SK-N-MC (cell line): ENCODE results near the gene LOC101059915.
"Not testable (repeated sequence)": the region's sequence is repeated elsewhere in the genome, so short reads cannot be mapped to it uniquely, and the experiment has no call there.

Experiments
- DNase-seq: peaks from one replicate; pipeline ENCODE4 v3.0.0-alpha.2; 2011; ENCODE audit warnings: low read depth, low spot score
- H3K27ac ChIP-seq: fragments of 200-600 bp; sonication (generic); 2 replicates; pipeline ENCODE4 v1.5.1; 2016; ENCODE audit warnings: mixed run types
- H3K36me3 ChIP-seq: fragments of 200-600 bp; sonication (generic); 2 replicates; pipeline ENCODE4 v1.6.1; 2017; ENCODE audit warnings: antibody characterized with exemption, low read length, mixed read lengths; ENCODE audit not compliant: insufficient read depth
- H3K4me3 ChIP-seq: fragments of 200-600 bp; sonication (generic); 2 replicates; pipeline ENCODE4 v1.5.1; 2016
- H3K9ac ChIP-seq: fragments of 200-600 bp; sonication (generic); 2 replicates; pipeline ENCODE4 v1.8.0; 2017; ENCODE audit warnings: mixed run types, mixed read lengths; ENCODE audit not compliant: insufficient read length
- H3K9me3 ChIP-seq: fragments of 200-600 bp; sonication (generic); 2 replicates; pipeline ENCODE4 v1.6.1; 2017; ENCODE audit warnings: low read depth, mild to moderate bottlenecking, antibody characterized with exemption, low read length, moderate library complexity, mixed read lengths
- EZH2 ChIP-seq: fragments of 200-600 bp; sonication (generic); IDR thresholded peaks from one replicate; pipeline ENCODE4 v1.6.1; 2017; ENCODE audit warnings: antibody characterized with exemption
- FOXP2 ChIP-seq: optimal IDR thresholded peaks from 2 replicates; pipeline ENCODE3; 2011; ENCODE audit warnings: mild to moderate bottlenecking, moderate library complexity; ENCODE audit not compliant: insufficient read depth; ENCODE audit errors: extremely low read length, control extremely low read depth
- POLR2AphosphoS5 ChIP-seq: IDR thresholded peaks from 2 replicates; pipeline ENCODE4 v1.6.1; 2012; ENCODE audit warnings: mild to moderate bottlenecking, low read depth, low read length, borderline replicate concordance

The LOC101059915 gene

GRCh38 chrX:71657267-71657666 lies 10.1 kb upstream of the LOC101059915 start:
- Histone ChIP-seq H3K9ac (no peak overlapping the region), H3K4me3 (no peak overlapping the region), H3K27ac (no peak overlapping the region), H3K36me3 (no peaks in the 10 kb centered on the region), H3K9me3 (no peaks in the 10 kb centered on the region)
- DNase-seq = no peak
- no peak for TF ChIP-seq POLR2AphosphoS5
- no peak for TF ChIP-seq FOXP2
- no peak for TF ChIP-seq EZH2

- no peak overlapping the region for H3K27ac ChIP-seq
- DNase-seq = no peak
- TF ChIP-seq FOXP2 (no peak), POLR2AphosphoS5 (no peak), EZH2 (no peak)
- H3K9me3 ChIP-seq = no peaks in the 10 kb centered on the region
- no peak overlapping the region for H3K9ac ChIP-seq
- H3K4me3 ChIP-seq = no peak overlapping the region
- no peaks in the 10 kb centered on the region for H3K36me3 ChIP-seq
Measured at GRCh38 chrX:71659342-71659741, 8.0 kb upstream of the LOC101059915 start.

GRCh38 chrX:71659959-71660358 lies 7.4 kb upstream of the LOC101059915 start:
- TF ChIP-seq POLR2AphosphoS5 (no peak), FOXP2 (no peak), EZH2 (no peak)
- DNase-seq = no peak
- H3K9me3 ChIP-seq = no peaks in the 10 kb centered on the region
- no peak overlapping the region for H3K4me3 ChIP-seq
- H3K27ac ChIP-seq = no peak overlapping the region
- no peaks in the 10 kb centered on the region for H3K36me3 ChIP-seq
- H3K9ac ChIP-seq = no peak overlapping the region

GRCh38 chrX:71660562-71661416 lies 6.6 kb upstream of the LOC101059915 start:
- Histone ChIP-seq H3K27ac (no peak overlapping the region), H3K36me3 (no peaks in the 10 kb centered on the region), H3K4me3 (no peak overlapping the region), H3K9ac (no peak overlapping the region), H3K9me3 (no peaks in the 10 kb centered on the region)
- TF ChIP-seq POLR2AphosphoS5 (no peak), FOXP2 (no peak), EZH2 (no peak)
- no peak for DNase-seq

- H3K27ac ChIP-seq = no peak overlapping the region
- H3K9ac ChIP-seq = no peak overlapping the region
- no peak overlapping the region for H3K4me3 ChIP-seq
- no peaks in the 10 kb centered on the region for H3K36me3 ChIP-seq
- no peaks in the 10 kb centered on the region for H3K9me3 ChIP-seq
- DNase-seq = no peak
- TF ChIP-seq FOXP2 = no peak
- no peak for TF ChIP-seq POLR2AphosphoS5
- TF ChIP-seq EZH2 = no peak
Measured at GRCh38 chrX:71661919-71662318, 5.4 kb upstream of the LOC101059915 start.

- H3K9ac ChIP-seq, DNase-seq, H3K36me3 ChIP-seq, H3K27ac ChIP-seq, H3K9me3 ChIP-seq, H3K4me3 ChIP-seq: not testable (repeated sequence)
Measured at GRCh38 chrX:71662654-71663053, 4.7 kb upstream of the LOC101059915 start.

- H3K36me3 ChIP-seq, H3K27ac ChIP-seq, H3K9me3 ChIP-seq, H3K9ac ChIP-seq, DNase-seq, H3K4me3 ChIP-seq: not testable (repeated sequence)
Measured at GRCh38 chrX:71663238-71663637, 4.1 kb upstream of the LOC101059915 start.

GRCh38 chrX:71664202-71664601 lies 3.1 kb upstream of the LOC101059915 start:
- not testable (repeated sequence) for H3K36me3 ChIP-seq, H3K9me3 ChIP-seq, H3K4me3 ChIP-seq, H3K9ac ChIP-seq, DNase-seq, H3K27ac ChIP-seq

- DNase-seq = no peak
- no peak overlapping the region for H3K9ac ChIP-seq
- no peak overlapping the region for H3K4me3 ChIP-seq
- H3K36me3 ChIP-seq = no peaks in the 10 kb centered on the region
- no peak for TF ChIP-seq POLR2AphosphoS5
- H3K27ac ChIP-seq = no peak overlapping the region
- H3K9me3 ChIP-seq = no peaks in the 10 kb centered on the region
Measured at GRCh38 chrX:71664889-71665491, 2.4 kb upstream of the LOC101059915 start.
